Measurements from ENCODE around the gene CHRNA7. TPM values are rescaled to one million over a fixed set of nuclear protein-coding genes. Genes with fewer than 3 reads are reported as not detected.
"Not testable (repeated sequence)": the region's sequence is repeated elsewhere in the genome, so short reads cannot be mapped to it uniquely, and the experiment has no call there.

Gene CHRNA7
- total RNA-seq, 1 donor from 2014 or later = 1.5 TPM

DNA sequence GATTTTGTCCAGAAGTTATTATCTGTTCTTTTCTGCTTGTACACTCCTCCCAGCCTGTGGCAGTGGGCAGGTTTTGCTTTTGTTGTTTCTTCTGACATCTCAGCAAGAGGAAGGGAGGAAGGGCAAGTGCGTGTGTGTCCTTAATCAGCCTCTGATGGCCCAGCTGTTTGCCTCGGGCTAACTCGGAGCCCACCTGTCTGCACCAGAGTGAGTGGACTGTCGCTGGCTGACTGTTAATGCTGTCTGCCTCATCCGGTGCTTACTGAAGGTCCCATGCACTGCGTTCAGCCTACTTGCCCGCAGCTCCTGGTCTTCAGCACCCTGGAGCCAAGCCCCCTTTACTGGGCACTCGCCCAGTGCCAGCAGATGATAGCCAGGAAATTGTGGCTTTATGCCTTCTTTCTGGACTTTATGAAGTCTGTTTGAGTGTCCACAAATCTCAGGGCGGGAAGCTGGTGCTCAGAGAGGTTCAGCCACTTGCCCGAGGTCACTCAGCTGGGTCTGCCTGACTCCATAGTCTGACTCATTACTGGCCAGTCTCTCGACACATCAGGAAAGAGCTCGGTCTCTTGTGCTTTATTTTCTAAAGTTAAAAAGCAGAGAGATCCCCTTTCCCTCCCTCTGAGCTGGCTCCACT, 89.5 kb downstream of the CHRNA7 start:
- no peak for DNase-seq (ENCODE audit: low read depth)

GRCh38 chr15:32120577-32121383, 90.5 kb downstream of the CHRNA7 start:
- no peak for DNase-seq (ENCODE audit: low read depth)

GRCh38 chr15:32121384-32121695, 91.0 kb downstream of the CHRNA7 start:
- no peak for DNase-seq (ENCODE audit: low read depth)

DNA sequence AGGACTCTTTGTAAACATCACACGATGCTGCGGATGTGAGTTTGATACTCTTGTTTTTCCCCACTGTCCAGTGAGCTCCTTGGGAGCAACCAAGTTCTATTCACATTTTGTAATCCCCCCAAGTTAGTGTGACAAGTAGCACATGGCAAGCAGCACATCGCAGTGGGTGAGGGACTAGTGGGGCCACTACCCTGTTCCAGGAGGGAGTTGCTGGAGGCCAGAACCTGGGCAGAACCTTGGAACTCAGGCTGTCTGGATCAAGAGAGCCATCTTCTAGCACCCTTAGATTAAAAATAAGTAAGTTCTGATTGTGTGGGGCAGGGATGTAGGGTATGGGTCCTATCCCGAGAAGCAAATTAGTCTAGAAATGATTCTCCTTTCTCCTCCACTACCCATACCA, 91.7 kb downstream of the CHRNA7 start:
- no peak for DNase-seq (ENCODE audit: low read depth)

GRCh38 chr15:32123473-32123872, 93.2 kb downstream of the CHRNA7 start:
- no peak for DNase-seq (ENCODE audit: low read depth)

DNA sequence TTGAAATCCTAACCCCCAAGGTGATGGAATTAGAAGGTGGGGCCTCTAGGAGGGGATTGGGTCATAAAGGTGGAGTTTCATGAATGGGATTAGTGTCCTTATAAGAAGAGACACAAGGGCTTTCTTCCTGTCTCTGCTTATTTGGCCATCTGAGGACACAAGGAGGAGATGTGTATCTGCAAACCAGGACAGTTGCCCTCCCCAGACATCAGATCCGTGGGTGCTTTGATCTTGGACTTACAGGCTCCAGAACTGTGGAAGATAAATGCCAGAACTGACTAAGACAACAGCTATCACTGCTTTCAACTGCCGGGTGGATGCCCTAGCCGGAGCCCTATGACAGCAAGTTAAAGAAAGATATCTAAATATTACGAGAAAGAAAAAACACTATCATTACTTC, 94.4 kb downstream of the CHRNA7 start:
- DNase-seq (ENCODE audit: low read depth) = no peak

DNA sequence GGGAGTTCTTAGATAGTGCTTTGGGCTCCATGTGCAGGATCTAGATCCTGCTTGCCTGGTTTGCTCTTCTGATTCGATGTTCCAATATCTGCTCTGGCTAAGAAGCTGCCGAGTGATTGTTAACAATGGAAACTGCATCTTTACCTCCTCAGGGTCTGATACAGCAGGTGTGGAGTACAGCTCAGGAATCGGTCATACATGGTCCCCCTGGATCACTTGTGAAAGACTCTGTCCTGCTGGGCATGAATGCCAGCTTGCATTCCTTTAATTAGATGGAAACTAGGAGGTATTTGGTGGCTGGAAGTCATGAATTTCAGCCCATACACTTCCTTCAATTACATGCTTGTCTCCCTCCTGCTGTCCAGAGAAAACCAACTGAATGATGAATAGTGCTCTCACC, 95.3 kb downstream of the CHRNA7 start:
- DNase-seq (ENCODE audit: low read depth) = no peak

GRCh38 chr15:32129815-32130214, 99.5 kb downstream of the CHRNA7 start:
- no peak for DNase-seq (ENCODE audit: low read depth)

GRCh38 chr15:32130823-32131222, 100.5 kb downstream of the CHRNA7 start:
- no peak for DNase-seq (ENCODE audit: low read depth)

DNA sequence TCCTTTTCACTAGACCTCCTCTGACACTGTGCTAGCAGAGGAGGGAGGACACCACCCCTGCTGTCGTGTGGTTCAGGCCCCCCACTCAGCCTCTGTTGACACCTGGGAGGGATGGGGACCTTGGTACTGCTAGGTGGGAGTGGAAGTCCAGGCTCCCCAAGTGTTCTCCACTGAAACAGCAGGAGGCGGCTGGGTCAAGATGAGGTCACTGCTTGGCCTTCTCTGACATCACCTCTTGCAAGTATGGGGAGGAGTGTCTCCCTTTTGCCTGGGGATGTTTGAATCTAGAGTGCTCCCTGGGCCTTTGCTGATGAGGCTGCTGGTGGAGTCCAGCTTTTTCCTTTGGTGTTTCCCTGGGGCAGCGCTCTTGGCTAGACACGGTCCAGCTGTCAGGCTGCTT, 101.5 kb downstream of the CHRNA7 start:
- no peak for DNase-seq (ENCODE audit: low read depth)

DNA sequence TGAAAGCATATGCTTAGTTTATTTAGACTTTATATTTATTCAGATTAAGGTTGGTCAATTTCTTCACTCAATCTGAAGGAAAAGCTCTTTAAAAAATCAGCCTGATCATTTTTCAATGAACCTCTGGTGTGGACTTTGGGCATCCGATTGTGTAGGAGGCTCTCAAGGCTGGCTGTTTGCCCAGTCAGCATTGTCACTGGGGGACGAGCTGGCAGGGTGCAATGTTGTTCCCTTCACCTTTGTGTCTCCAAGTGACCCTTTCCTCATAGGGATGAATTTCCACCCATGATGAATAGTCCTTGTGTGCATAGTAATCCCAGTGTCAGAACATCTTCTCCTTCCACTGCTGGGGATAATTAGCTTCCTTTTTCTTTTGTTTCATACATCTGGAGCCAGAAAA, 102.5 kb downstream of the CHRNA7 start:
- DNase-seq (ENCODE audit: low read depth) = no peak

GRCh38 chr15:32134842-32135241, 104.5 kb downstream of the CHRNA7 start:
- DNase-seq (ENCODE audit: low read depth) = no peak

DNA sequence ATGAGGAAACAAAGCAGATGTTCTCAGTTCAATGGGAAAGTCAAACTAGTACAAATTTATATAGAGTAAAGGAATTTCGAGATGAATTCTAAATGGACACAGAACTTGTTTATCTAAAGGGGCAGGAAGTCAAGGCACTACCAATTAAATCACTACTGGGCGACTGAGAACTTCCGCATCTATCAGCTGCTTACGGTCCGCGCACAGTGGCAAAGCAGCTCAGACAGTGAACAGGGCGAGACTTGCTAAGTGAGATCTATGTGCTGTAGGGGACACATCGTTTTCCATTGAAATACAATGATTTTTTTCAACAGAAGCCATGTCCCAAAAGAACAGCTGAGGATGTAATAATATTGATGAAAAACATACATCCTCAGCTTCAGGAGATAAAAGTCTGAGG, 105.0 kb downstream of the CHRNA7 start:
- no peak for DNase-seq (ENCODE audit: low read depth)

DNA sequence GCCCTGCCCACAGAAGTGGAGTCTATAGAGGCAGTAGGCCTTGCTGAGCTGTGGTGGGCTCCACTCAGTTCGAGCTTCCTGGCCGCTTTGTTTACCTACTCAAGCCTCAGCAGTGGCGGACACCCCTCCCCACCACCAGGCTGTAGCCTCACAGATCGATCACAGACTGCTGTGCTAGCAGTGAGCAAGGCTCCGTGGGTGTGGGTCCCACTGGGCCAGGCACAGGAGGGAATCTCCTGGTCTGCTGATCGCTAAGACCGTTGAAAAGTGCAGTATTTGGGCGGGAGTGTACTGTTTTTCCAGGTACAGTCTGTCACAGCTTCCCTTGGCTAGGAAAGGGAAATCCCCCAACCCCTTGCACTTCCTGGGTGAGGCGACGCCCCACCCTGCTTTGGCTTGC, 115.2 kb downstream of the CHRNA7 start:
- not testable (repeated sequence) for DNase-seq (ENCODE audit: low read depth)

GRCh38 chr15:32148833-32149555, 118.7 kb downstream of the CHRNA7 start:
- no peak for DNase-seq (ENCODE audit: low read depth)

GRCh38 chr15:32152574-32152973, 122.3 kb downstream of the CHRNA7 start:
- no peak for DNase-seq (ENCODE audit: low read depth)

DNA sequence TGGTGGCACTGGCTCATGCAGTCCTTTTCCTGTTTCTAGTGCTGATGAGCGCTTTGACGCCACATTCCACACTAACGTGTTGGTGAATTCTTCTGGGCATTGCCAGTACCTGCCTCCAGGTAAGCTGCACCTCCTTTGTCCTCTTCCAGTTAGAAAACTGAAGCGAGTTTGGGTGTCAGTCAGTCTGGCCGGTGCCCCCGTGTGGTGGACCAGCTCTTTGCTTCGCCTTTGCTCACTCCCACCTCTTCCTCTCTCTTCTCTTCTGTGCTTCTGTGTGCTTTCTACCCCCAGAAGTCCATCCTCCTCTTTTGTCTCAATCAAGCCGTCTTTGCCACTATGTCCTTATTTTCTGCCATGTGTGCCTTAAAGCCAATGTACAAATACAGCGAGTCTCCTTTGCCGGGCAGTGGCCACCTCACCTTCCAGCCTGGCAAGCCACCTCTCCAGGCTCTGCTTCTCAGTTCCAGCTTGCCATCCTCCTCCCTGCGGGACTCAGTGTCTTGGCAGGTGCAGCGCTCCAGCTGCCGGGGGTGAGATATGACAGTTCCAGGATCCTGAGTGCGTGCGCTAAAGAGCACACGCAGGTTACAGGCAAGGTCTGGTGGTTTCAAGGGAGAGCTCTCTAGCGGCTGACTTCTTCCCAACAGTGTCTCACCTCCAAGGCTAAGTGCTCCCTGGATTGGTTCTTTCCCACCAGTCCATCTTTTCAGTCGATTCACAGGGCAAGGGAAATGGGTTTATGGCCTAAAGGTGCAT, 123.7 kb downstream of the CHRNA7 start:
- DNase-seq (ENCODE audit: low read depth) = not testable (repeated sequence)

DNA sequence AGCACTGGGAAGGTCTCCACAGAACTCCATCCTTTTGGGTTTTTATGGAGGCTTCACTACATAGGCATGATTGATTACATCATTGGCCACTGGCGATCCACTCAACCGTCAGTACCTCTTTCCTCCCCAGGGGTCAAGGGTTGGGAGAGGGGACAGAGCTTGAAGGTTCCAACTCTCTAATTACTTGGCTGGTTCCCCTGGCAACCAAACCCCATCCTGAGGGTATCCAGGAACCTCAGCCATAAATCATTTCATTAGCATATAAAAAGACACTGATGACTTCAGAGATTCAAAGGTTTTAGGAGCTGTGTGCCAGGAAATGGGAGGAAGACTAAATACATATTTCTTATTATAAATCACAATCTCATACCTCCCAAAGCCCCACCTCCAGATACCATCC, 131.8 kb downstream of the CHRNA7 start:
- not testable (repeated sequence) for DNase-seq (ENCODE audit: low read depth)

GRCh38 chr15:32164065-32164464, 133.8 kb downstream of the CHRNA7 start:
- not testable (repeated sequence) for DNase-seq (ENCODE audit: low read depth)

GRCh38 chr15:32164747-32165146, 134.4 kb downstream of the CHRNA7 start:
- DNase-seq (ENCODE audit: low read depth) = not testable (repeated sequence)

DNA sequence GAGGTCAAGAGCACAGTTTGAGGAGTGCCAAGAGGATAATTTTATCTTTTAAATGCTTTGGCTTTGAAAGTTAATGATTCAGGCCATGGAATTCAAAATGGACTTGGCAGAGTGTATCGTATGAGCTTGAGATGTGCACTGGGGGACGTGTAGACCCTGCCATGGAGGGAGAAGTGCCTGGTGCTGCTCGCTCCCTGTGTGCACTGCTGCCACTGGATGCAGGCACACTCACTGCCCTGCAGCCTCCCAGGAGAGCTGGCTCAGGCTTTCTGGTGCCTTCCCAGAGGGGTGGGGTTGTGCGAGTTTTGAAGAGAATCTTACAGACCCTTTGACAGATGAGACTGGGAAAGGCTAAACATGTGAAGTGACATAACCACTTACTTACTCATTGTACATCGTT, 135.5 kb downstream of the CHRNA7 start:
- DNase-seq (ENCODE audit: low read depth) = not testable (repeated sequence)

GRCh38 chr15:32166270-32166669, 136.0 kb downstream of the CHRNA7 start:
- DNase-seq (ENCODE audit: low read depth) = not testable (repeated sequence)
